Naive thymus-derived CD4-positive, alpha-beta T cell (primary cell): ENCODE results near the gene RER1. TPM values are rescaled to one million over a fixed set of nuclear protein-coding genes. Genes with fewer than 3 reads are reported as not detected.

ENCODE experiments used
- ATAC-seq: fragments of 150-1000 bp; cut with Tn5 transposase; 2 replicates; pipeline ENCODE4 v1.10.0; 2021; ENCODE audit warnings: mild to moderate bottlenecking, moderate library complexity
- CTCF ChIA-PET: fragments of 350-600 bp; sonication (Branson Sonifier 250); formaldehyde crosslinking; loops from one replicate; lab custom pipeline; 2021; ENCODE audit warnings: antibody characterized with exemption; lab: Charles Lee
- POLR2A ChIA-PET: fragments of 350-600 bp; sonication (Branson Sonifier 250); formaldehyde crosslinking; loops from one replicate; lab custom pipeline; 2021; ENCODE audit warnings: antibody characterized with exemption, inconsistent platforms; lab: Charles Lee
- DNase-seq, 9 donors: peaks; one replicate each; pipeline versions ENCODE4 v3.0.0 to v3.0.0-alpha.2; 2020 to 2022; ENCODE audit warnings: mixed read lengths in 1 of 9
- H3K27ac ChIP-seq: one replicate; pipeline ENCODE4 v1.7.0; 2013; ENCODE audit warnings: mild to moderate bottlenecking, low read depth, low read length, moderate library complexity
- H3K27me3 ChIP-seq, 2 donors: one replicate each; pipeline ENCODE4 v1.7.0; 2013; ENCODE audit warnings: low read length in 2 of 2, mild to moderate bottlenecking in 2 of 2, moderate library complexity in 2 of 2; ENCODE audit not compliant: control insufficient read depth in 2 of 2, insufficient read depth in 2 of 2
- H3K36me3 ChIP-seq, 3 experiments: 1 replicate in 2 of 3; 2 replicates in 1 of 3; pipeline ENCODE4 v1.7.0; 2013; ENCODE audit warnings: low read length in 3 of 3, mild to moderate bottlenecking in 3 of 3, moderate library complexity in 1 of 3; ENCODE audit not compliant: insufficient read depth in 3 of 3, control insufficient read depth in 2 of 3
- H3K4me1 ChIP-seq, 2 donors: one replicate each; pipeline ENCODE4 v1.7.0; 2013; ENCODE audit warnings: low read length in 2 of 2, mild to moderate bottlenecking in 2 of 2, moderate library complexity in 1 of 2; ENCODE audit not compliant: control insufficient read depth in 2 of 2, insufficient read depth in 2 of 2
- H3K4me3 ChIP-seq: 2 replicates; pipeline ENCODE4 v1.7.0; 2013; ENCODE audit warnings: mild to moderate bottlenecking, low read length
- H3K9me3 ChIP-seq, 3 experiments: 1 replicate in 2 of 3; 2 replicates in 1 of 3; pipeline ENCODE4 v1.7.0; 2013; ENCODE audit warnings: low read length in 3 of 3; ENCODE audit not compliant: control insufficient read depth in 2 of 3
- H3K27ac Mint-ChIP-seq, 9 donors: one replicate each; pipeline ENCODE4 v1.8.0; 2020 to 2022; ENCODE audit warnings: mixed read lengths in 9 of 9, mild to moderate bottlenecking in 8 of 9, moderate library complexity in 5 of 9, inconsistent platforms in 2 of 9
- H3K27me3 Mint-ChIP-seq, 5 donors: one replicate each; pipeline ENCODE4 v1.8.0; 2021 to 2022; ENCODE audit warnings: mixed read lengths in 5 of 5, mild to moderate bottlenecking in 1 of 5
- H3K36me3 Mint-ChIP-seq, 5 donors: one replicate each; pipeline ENCODE4 v1.8.0; 2020 to 2022; ENCODE audit warnings: mixed read lengths in 5 of 5, mild to moderate bottlenecking in 3 of 5, inconsistent platforms in 1 of 5
- H3K4me1 Mint-ChIP-seq, 7 donors: one replicate each; pipeline ENCODE4 v1.8.0; 2020 to 2022; ENCODE audit warnings: mixed read lengths in 7 of 7, mild to moderate bottlenecking in 3 of 7, inconsistent platforms in 1 of 7
- H3K4me3 Mint-ChIP-seq, 10 donors: one replicate each; pipeline ENCODE4 v1.8.0; 2020 to 2022; ENCODE audit warnings: mild to moderate bottlenecking in 10 of 10, mixed read lengths in 10 of 10, moderate library complexity in 6 of 10, inconsistent platforms in 2 of 10
- H3K9me3 Mint-ChIP-seq, 11 donors: one replicate each; pipeline ENCODE4 v1.8.0; 2020 to 2022; ENCODE audit warnings: mixed read lengths in 11 of 11, mild to moderate bottlenecking in 4 of 11, inconsistent platforms in 1 of 11, moderate library complexity in 1 of 11
- intact Hi-C, 2 donors: fragments of 100-400 bp; cut with micrococcal nuclease; formaldehyde crosslinking; loops; one replicate each; pipeline ENCODE4 v1.15.1; 2023
- polyA plus RNA-seq, 2 donors: library from polyadenylated mRNA; unstranded; fragments of 300-500 nt; fragmentation: Illumina TruSeq; gene quantifications; one replicate each; pipeline ENCODE4 v1.2.3, GENCODE V29; 2021
- total RNA-seq, 6 experiments: library from RNA in 5 of 6; stranded (reverse) in 5 of 6; gene quantifications; 1 replicate in 5 of 6; 2 replicates in 1 of 6; pipeline ENCODE4 v1.2.3 and lab custom pipeline; 2021 to 2026

RER1 gene
- total and polyA plus RNA-seq, 7 experiments from 2014 or later, result 71.0 to 150 (median 116) TPM

DNA sequence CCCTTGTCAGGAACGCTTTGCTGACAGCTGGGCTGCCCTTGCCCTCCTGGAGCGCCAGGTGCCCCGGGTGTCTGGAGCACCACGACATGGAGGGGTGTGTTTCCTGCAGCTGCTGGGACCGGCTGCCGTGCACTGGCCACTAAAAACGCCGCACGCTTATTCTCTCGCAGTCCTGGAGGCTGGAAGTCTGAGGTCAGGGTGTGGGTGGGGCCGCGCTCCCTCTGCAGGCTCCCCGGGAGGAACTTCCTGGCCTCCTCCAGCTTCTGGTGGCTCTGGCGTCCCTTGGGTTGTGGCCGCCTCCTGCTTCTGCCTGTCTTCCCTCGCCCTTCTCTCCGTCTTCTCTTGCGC lies 56.4 kb downstream of the RER1 start:
- ATAC-seq (no peak), DNase-seq (no peak)
- ChIA-PET CTCF (no interaction called here), POLR2A (no interaction called here)
- Histone ChIP-seq H3K27me3 (peaks cover 4 to 7% of the 10 kb centered on the region in 2 donors), H3K36me3 (no peaks in the 10 kb centered on the region), H3K4me3 (no peak overlapping the region), H3K4me1 (no peaks in the 10 kb centered on the region), H3K9me3 (no peaks in the 10 kb centered on the region), H3K27ac (no peak overlapping the region)
- peaks cover 0 to 9% (median 5%) of the 10 kb centered on the region in 5 donors for H3K27me3 Mint-ChIP-seq
- peaks cover 0 to 2% (median 0%) of the 10 kb centered on the region in 7 donors for H3K4me1 Mint-ChIP-seq
- intact Hi-C loops, result no loop called here
- no peaks in the 10 kb centered on the region for H3K36me3 Mint-ChIP-seq
- H3K27ac Mint-ChIP-seq, result peak overlapping the region in 1 of 9 donors; percentile 67
- no peak overlapping the region for H3K4me3 Mint-ChIP-seq
- no peaks in the 10 kb centered on the region for H3K9me3 Mint-ChIP-seq

DNA sequence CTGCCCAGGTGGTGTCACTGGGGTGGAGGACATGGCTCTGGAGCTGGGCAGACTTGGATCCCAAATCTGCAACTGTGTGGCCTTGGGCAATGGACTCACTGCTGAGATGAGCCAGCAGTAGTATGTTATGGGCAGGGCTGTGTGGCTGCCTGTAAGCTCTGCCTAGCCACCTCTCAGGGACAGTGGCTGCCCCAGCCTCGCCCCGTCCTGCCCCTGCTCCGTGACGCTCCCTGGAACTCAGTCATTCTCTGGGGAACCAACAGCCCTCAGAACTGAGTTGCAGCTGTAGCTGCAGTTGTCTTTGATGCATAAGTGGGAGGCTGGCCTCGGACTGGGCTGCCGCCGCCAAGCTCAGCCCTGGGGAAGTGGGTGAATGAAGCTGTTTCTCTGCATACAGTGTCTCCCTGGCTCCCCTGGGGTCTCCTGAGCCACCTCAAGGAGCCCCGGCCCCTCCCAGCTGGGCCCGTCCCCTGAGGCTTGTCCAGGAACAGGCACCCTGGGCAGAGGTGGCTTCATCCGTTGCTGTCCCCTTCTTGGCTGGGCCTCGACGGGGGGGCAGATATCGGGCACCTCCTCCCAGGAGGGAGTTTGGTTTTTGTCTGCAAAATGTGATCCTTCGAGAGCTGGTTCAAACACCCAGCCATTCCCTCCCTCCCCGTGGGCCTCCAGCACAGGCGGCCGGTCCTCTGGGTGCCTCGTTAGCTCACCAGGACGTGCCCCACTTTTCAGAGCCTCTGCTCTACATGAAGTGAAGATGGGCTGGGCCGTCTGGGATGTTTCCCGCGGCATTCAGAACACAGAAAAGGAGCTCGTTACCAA lies 58.2 kb downstream of the RER1 start:
- no peaks in the 10 kb centered on the region for H3K36me3 ChIP-seq
- H3K4me1 Mint-ChIP-seq, result peaks cover 0 to 2% (median 0%) of the 10 kb centered on the region in 7 donors
- intact Hi-C loops, result no loop called here
- peaks cover 0 to 5% (median 4%) of the 10 kb centered on the region in 5 donors for H3K27me3 Mint-ChIP-seq
- no peaks in the 10 kb centered on the region for H3K4me1 ChIP-seq
- H3K27me3 ChIP-seq, result peaks cover 0 to under 1% of the 10 kb centered on the region in 2 donors
- DNase-seq, result no peak
- no peak overlapping the region for H3K27ac ChIP-seq
- ChIA-PET POLR2A (interaction anchor here (0.5 kb wide), 1 partner anchor 14 kb away, joined by 4 read pairs; no protein-coding TSS in a partner anchor), CTCF (no interaction called here)
- no peak overlapping the region for H3K4me3 ChIP-seq
- no peak overlapping the region for H3K4me3 Mint-ChIP-seq
- no peaks in the 10 kb centered on the region for H3K9me3 Mint-ChIP-seq
- no peak for ATAC-seq
- H3K27ac Mint-ChIP-seq, result peak overlapping the region in 1 of 9 donors; percentile 14
- no peaks in the 10 kb centered on the region for H3K9me3 ChIP-seq
- H3K36me3 Mint-ChIP-seq, result no peaks in the 10 kb centered on the region

DNA sequence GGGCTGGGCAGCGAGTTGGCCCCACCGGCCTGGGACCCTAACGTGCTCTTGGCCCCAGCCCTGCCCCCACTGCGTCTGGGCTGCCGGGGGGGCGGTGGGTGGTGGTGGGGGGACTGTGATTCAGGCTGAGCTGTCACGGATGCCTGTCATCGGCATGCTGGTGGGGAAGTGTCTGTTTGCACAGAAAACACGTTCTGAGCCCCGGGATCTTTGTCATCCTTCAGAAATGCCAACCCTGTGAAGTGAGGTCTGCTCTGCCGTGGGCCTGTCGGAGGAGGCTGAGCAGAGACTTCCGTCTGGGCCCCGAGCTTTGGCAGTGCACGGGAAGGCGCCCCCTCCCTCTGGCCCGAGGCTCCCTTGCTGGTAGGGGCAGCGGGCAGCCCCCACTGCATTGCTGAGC lies 60.1 kb downstream of the RER1 start:
- Mint-ChIP-seq H3K4me1 (peaks cover 0 to 2% (median 0%) of the 10 kb centered on the region in 7 donors), H3K27ac (no peak overlapping the region), H3K27me3 (no peaks in the 10 kb centered on the region), H3K36me3 (no peaks in the 10 kb centered on the region), H3K4me3 (no peak overlapping the region), H3K9me3 (no peaks in the 10 kb centered on the region)
- intact Hi-C loops, result no loop called here
- no peak overlapping the region for H3K27ac ChIP-seq
- no peaks in the 10 kb centered on the region for H3K27me3 ChIP-seq
- ChIA-PET POLR2A (no interaction called here), CTCF (interaction anchor here (0.8 kb wide), 1 partner anchor 95 kb away, joined by 3 read pairs; no protein-coding TSS in a partner anchor)
- DNase-seq (no peak), ATAC-seq (no peak)
- no peaks in the 10 kb centered on the region for H3K36me3 ChIP-seq
- no peaks in the 10 kb centered on the region for H3K9me3 ChIP-seq
- no peak overlapping the region for H3K4me3 ChIP-seq
- H3K4me1 ChIP-seq, result no peaks in the 10 kb centered on the region

GRCh38 chr1:2452201-2452931 lies 60.7 kb downstream of the RER1 start:
- H3K27me3 ChIP-seq, result no peaks in the 10 kb centered on the region
- no peak overlapping the region for H3K4me3 ChIP-seq
- ChIA-PET CTCF (no interaction called here), POLR2A (no interaction called here)
- no peaks in the 10 kb centered on the region for H3K9me3 ChIP-seq
- no peaks in the 10 kb centered on the region for H3K36me3 Mint-ChIP-seq
- intact Hi-C loops, result no loop called here
- no peak overlapping the region for H3K27ac Mint-ChIP-seq
- no peak overlapping the region for H3K4me3 Mint-ChIP-seq
- H3K27ac ChIP-seq, result no peak overlapping the region
- no peaks in the 10 kb centered on the region for H3K27me3 Mint-ChIP-seq
- H3K9me3 Mint-ChIP-seq, result no peaks in the 10 kb centered on the region
- DNase-seq (no peak), ATAC-seq (no peak)
- H3K4me1 Mint-ChIP-seq, result no peaks in the 10 kb centered on the region
- H3K36me3 ChIP-seq, result no peaks in the 10 kb centered on the region
- no peaks in the 10 kb centered on the region for H3K4me1 ChIP-seq

GRCh38 chr1:2452932-2453315 lies 61.3 kb downstream of the RER1 start:
- POLR2A ChIA-PET, result no interaction called here
- DNase-seq (no peak), ATAC-seq (no peak)
- Mint-ChIP-seq H3K4me3 (no peak overlapping the region), H3K4me1 (no peaks in the 10 kb centered on the region), H3K27ac (peak overlapping the region in 1 of 9 donors; percentile 33), H3K27me3 (no peaks in the 10 kb centered on the region), H3K36me3 (no peaks in the 10 kb centered on the region), H3K9me3 (no peaks in the 10 kb centered on the region)
- no peak overlapping the region for H3K27ac ChIP-seq
- H3K9me3 ChIP-seq, result no peaks in the 10 kb centered on the region
- no peaks in the 10 kb centered on the region for H3K4me1 ChIP-seq
- H3K27me3 ChIP-seq, result no peaks in the 10 kb centered on the region
- no peak overlapping the region for H3K4me3 ChIP-seq
- no peaks in the 10 kb centered on the region for H3K36me3 ChIP-seq
- intact Hi-C loops, result no loop called here
- CTCF ChIA-PET, result no interaction called here

DNA sequence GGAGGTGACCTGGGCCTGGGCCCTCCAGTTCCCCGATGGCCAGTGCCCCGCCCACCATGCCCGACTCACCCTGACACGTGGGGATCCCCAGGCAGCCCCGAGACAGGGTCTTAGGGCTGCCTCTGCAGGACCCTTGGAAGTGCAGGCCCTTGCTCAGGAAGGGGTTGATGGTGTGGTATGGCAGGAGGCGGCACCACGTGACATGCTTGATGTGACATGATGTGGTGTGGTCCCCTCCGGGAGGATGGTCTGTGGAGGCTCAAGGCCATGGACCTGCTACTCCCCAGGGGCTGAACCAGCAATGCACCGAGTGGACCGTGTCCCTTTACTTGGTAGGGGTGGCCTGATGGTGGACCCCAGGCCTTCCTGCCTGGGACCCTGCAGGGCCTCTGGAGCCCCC lies 62.6 kb downstream of the RER1 start:
- Mint-ChIP-seq H3K27me3 (no peaks in the 10 kb centered on the region), H3K4me3 (no peak overlapping the region), H3K4me1 (no peaks in the 10 kb centered on the region), H3K9me3 (no peaks in the 10 kb centered on the region), H3K36me3 (no peaks in the 10 kb centered on the region), H3K27ac (no peak overlapping the region)
- ChIA-PET POLR2A (no interaction called here), CTCF (no interaction called here)
- intact Hi-C loops, result no loop called here
- no peaks in the 10 kb centered on the region for H3K36me3 ChIP-seq
- no peak for ATAC-seq
- H3K27ac ChIP-seq, result no peak overlapping the region
- H3K4me3 ChIP-seq, result no peak overlapping the region
- no peaks in the 10 kb centered on the region for H3K27me3 ChIP-seq
- no peaks in the 10 kb centered on the region for H3K4me1 ChIP-seq
- DNase-seq, result no peak
- no peaks in the 10 kb centered on the region for H3K9me3 ChIP-seq
